Measurements from ENCODE around the gene PELI3.

- TF ChIP-seq CTCF (IDR thresholded peaks at IDR 0.05) (no peak), POLR2AphosphoS5 (IDR thresholded peaks at IDR 0.05) (no peak), EP300 (IDR thresholded peaks at IDR 0.05) (no peak), POLR2A (IDR thresholded peaks at IDR 0.05) (no peak)
Measured at GRCh38 chr11:66450560-66450959, 16.1 kb upstream of the PELI3 start.
